Small intestine (tissue), 7 donors: ENCODE results near the gene HTR2C. TPM values are rescaled to one million over a fixed set of nuclear protein-coding genes. Genes with fewer than 3 reads are reported as not detected.
"Not testable (repeated sequence)": the region's sequence is repeated elsewhere in the genome, so short reads cannot be mapped to it uniquely, and the experiment has no call there.

ENCODE experiments used
- DNase-seq, 2 donors: peaks; one replicate each; pipeline versions ENCODE4 v3.0.0 to v3.0.0-alpha.2; 2013
- FAIRE-seq: peaks from 2 replicates; lab custom pipeline; 2012; peaks lifted over from hg19 to GRCh38; lab: Jason Lieb, UNC
- H3K27ac ChIP-seq, 3 donors: one replicate each; pipeline ENCODE4 v1.5.1; 2013; ENCODE audit warnings: low read length in 2 of 3, mild to moderate bottlenecking in 2 of 3, control low read depth in 1 of 3, inconsistent platforms in 1 of 3, low read depth in 1 of 3, moderate library complexity in 1 of 3
- H3K27me3 ChIP-seq, 3 donors: one replicate each; pipeline ENCODE4 v1.6.1; 2013; ENCODE audit warnings: low read length in 3 of 3, inconsistent platforms in 1 of 3; ENCODE audit not compliant: control insufficient read depth in 3 of 3, insufficient read depth in 3 of 3
- H3K36me3 ChIP-seq, 3 donors: one replicate each; pipeline ENCODE4 v1.6.1; 2013; ENCODE audit warnings: low read length in 3 of 3, inconsistent platforms in 1 of 3, low read depth in 1 of 3, mild to moderate bottlenecking in 1 of 3, moderate library complexity in 1 of 3; ENCODE audit not compliant: control insufficient read depth in 3 of 3, insufficient read depth in 2 of 3
- H3K4me1 ChIP-seq, 3 donors: one replicate each; pipeline ENCODE4 v1.6.1; 2013; ENCODE audit warnings: low read length in 2 of 3, inconsistent platforms in 1 of 3, low read depth in 1 of 3, mild to moderate bottlenecking in 1 of 3, moderate library complexity in 1 of 3; ENCODE audit not compliant: control insufficient read depth in 3 of 3, insufficient read depth in 2 of 3
- H3K4me3 ChIP-seq, 3 donors: one replicate each; pipeline ENCODE4 v1.5.1; 2013; ENCODE audit warnings: low read length in 3 of 3, control low read depth in 1 of 3, inconsistent platforms in 1 of 3, low read depth in 1 of 3, mild to moderate bottlenecking in 1 of 3, moderate library complexity in 1 of 3
- H3K9me3 ChIP-seq, 2 donors: one replicate each; pipeline ENCODE4 v1.6.1; 2013; ENCODE audit warnings: low read depth in 1 of 2, low read length in 1 of 2; ENCODE audit not compliant: control insufficient read depth in 2 of 2, insufficient read depth in 1 of 2
- WGBS, 3 donors: extraction: QIAGEN DNeasy Blood & Tissue Kit; methylation state at CpG; one replicate each; pipeline ENCODE4 v1.1.7; 2013; 5-methylcytosine and 5-hydroxymethylcytosine counted together
- polyA plus RNA-seq, 4 donors: library from polyadenylated mRNA; stranded (reverse) in 3 of 4; unstranded in 1 of 4; fragments of 200-250 nt in 3 of 4; fragments of 120-200 nt in 1 of 4; gene quantifications; one replicate each; pipeline versions ENCODE4 v1.2.1 to v1.2.3, GENCODE V29; 2013
- donor health status: healthy with polysubstance abuse.
- donor health status: control.
- donor health status: control.
- donor health status: Bipolar disorder and iron deficiency.
- donor health status: healthy.

Gene HTR2C
- polyA plus RNA-seq, 4 donors = not detected

DNA sequence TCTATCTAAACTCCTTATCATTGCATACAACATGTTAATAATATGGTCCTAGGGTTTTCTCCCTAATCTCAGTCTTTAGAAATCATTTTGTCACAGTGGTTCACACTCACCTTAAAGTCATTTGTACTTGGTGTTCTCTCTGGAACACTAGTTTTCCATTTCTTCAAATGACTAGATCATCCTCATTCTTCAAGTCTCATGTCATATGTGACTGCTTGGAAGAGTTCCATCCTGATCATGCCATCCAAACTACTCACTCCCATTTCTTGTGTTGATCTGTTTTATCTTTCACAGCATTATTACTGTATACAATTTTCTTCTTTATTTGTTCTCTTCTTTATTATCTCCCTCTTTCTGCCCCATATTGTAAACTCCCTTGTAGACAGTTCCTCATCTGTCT is 66.5 kb downstream of the HTR2C start:
- H3K9me3 ChIP-seq = no peaks in the 10 kb centered on the region
- H3K4me1 ChIP-seq = no peaks in the 10 kb centered on the region
- no peak overlapping the region for H3K27ac ChIP-seq
- no peaks in the 10 kb centered on the region for H3K36me3 ChIP-seq
- FAIRE-seq (no peak), DNase-seq (no peak)
- H3K27me3 ChIP-seq = no peaks in the 10 kb centered on the region
- H3K4me3 ChIP-seq = no peak overlapping the region

DNA sequence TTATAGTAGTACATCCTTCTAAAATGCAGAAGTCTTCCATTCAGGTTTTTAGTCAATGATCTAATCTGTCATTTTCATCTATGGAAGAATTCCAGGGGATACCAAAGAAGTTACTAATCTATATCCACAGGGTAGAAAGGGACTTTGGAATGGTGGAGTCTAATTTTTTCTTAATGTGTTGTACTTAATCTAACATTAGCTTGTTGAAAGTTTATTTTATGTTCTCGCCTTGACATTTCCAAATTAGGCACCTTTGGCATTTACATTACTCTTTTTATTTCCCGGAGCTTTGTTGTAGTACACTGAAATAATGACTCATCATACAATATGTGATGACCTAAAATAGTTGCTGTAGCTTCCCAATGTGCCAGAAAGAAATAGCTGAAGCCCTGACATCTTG is 91.5 kb downstream of the HTR2C start:
- WGBS, 3 donors = 71 to 72% (median 71%) methylated on average over 2 of the region's 2 CpGs
- no peak overlapping the region for H3K4me3 ChIP-seq
- FAIRE-seq (no peak), DNase-seq (no peak)
- H3K36me3 ChIP-seq = no peaks in the 10 kb centered on the region
- H3K9me3 ChIP-seq = no peaks in the 10 kb centered on the region
- no peaks in the 10 kb centered on the region for H3K4me1 ChIP-seq
- no peaks in the 10 kb centered on the region for H3K27me3 ChIP-seq
- no peak overlapping the region for H3K27ac ChIP-seq

DNA sequence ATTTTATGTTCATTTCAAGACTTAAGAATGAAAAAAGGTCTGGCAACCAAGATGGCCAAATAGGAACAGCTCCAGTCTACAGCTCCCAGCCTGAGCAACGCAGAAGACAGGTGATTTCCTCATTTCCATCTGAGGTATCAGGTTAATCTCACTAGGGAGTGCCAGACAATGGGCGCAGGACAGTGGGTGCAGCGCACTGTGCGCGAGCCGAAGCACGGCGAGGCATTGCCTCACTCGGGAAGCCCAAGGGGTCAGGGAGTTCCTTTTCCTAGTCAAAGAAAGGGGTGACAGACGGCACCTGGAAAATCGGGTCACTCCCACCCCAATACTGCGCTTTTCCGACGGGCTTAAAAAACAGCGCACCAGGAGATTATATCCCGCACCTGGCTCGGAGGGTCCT is 116.6 kb downstream of the HTR2C start:
- H3K9me3 ChIP-seq, FAIRE-seq, H3K36me3 ChIP-seq, H3K4me1 ChIP-seq, H3K27ac ChIP-seq, H3K4me3 ChIP-seq, DNase-seq, H3K27me3 ChIP-seq: not testable (repeated sequence)
- WGBS, 3 donors = 86 to 91% (median 89%) methylated on average over 11 to 16 of the region's 17 CpGs

DNA sequence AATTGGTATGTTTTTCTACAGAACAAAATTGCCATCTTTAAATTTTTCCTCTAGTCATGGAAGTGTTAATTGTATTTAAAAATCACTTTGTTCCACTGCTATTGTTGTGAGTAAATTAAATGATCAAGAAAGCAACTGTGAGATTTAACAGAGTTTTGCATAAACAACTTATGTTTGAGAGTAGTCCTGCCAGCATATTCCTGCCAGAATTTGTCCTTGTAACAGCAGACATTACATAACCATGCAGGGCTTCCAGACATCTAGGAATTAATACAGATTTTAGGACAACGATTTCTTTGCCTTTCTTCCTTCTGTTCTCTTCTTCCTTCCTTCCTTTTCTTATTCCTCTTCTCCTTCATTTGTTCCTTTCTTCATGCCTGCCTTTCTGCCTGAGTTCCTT is 125.5 kb downstream of the HTR2C start:
- Histone ChIP-seq H3K36me3 (no peaks in the 10 kb centered on the region), H3K4me3 (no peak overlapping the region), H3K9me3 (no peaks in the 10 kb centered on the region), H3K27me3 (no peaks in the 10 kb centered on the region), H3K27ac (no peak overlapping the region), H3K4me1 (no peaks in the 10 kb centered on the region)
- WGBS, 3 donors = 0 to 42% (median 4%) methylated on average over 1 of the region's 1 CpG
- no peak for FAIRE-seq
- DNase-seq = no peak

DNA sequence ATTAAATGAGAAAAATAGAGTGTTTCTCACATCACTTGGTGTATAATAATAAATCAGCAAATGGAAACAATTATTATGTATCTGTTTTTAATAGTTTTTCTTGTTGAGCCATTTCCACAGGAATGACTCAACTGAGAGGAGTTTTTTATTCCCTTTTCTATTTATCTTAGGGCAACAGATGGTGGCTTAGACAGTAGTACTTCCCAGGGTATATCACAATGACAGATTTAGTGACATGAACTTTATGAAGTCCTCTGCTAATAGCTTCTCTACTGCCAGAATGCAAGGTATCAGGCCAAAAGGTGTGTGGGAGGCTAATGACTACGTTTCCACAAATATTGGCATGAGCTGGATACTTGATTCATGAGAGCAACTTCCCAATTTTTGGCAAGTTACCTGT is 126.7 kb downstream of the HTR2C start:
- no peak for DNase-seq
- Histone ChIP-seq H3K27me3 (no peaks in the 10 kb centered on the region), H3K4me1 (no peaks in the 10 kb centered on the region), H3K4me3 (no peak overlapping the region), H3K9me3 (no peaks in the 10 kb centered on the region), H3K27ac (no peak overlapping the region), H3K36me3 (no peaks in the 10 kb centered on the region)
- 11 to 20% (median 19%) methylated on average over 1 of the region's 1 CpG for WGBS, 3 donors
- no peak for FAIRE-seq

DNA sequence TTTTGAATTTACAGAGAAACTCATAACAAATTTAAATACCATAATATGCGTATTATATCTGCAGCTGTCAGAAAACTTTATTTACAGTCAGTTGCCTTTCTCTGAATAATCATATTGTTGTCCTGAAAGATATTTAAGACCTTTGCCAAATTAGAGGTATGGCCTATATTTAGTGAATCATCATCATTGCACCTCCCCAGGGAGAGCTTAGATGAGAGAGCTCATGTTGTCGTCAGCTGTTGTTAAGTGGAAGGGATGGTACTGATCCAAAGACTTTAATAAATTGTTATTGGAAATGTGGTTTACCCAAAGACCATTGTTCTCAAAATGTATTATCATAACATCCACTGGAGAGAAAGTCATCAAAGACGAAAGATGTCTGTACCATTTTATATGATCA is 128.6 kb downstream of the HTR2C start:
- Histone ChIP-seq H3K27ac (no peak overlapping the region), H3K9me3 (no peaks in the 10 kb centered on the region), H3K4me1 (no peaks in the 10 kb centered on the region), H3K36me3 (no peaks in the 10 kb centered on the region), H3K27me3 (no peaks in the 10 kb centered on the region), H3K4me3 (no peak overlapping the region)
- WGBS, 3 donors = 72 to 87% (median 82%) methylated on average over 3 of the region's 3 CpGs
- FAIRE-seq = no peak
- DNase-seq = no peak

DNA sequence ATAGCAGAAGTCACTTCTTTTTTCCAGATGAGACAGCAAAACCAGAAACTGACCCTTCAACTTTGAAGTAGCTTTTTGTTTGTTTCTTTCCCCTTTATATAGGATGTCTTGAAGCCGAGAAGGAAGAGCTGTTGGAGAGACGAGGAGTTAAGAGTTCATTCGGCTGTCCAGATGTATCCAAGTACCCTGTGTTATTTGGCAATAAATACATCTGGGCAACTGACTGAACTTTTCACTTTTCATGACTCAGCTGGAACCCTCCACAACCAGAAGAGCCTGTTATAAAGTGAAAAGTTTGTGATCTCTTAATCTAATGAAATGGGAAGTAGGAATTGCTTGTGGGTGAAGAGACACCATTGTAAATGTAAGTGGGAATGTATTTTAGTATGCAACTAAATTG is 131.2 kb downstream of the HTR2C start:
- no peaks in the 10 kb centered on the region for H3K27me3 ChIP-seq
- H3K9me3 ChIP-seq = no peaks in the 10 kb centered on the region
- WGBS, 3 donors = 49 to 66% (median 64%) methylated on average over 3 of the region's 3 CpGs
- no peak for FAIRE-seq
- H3K4me3 ChIP-seq = no peak overlapping the region
- no peak for DNase-seq
- no peaks in the 10 kb centered on the region for H3K36me3 ChIP-seq
- no peak overlapping the region for H3K27ac ChIP-seq
- H3K4me1 ChIP-seq = no peaks in the 10 kb centered on the region

DNA sequence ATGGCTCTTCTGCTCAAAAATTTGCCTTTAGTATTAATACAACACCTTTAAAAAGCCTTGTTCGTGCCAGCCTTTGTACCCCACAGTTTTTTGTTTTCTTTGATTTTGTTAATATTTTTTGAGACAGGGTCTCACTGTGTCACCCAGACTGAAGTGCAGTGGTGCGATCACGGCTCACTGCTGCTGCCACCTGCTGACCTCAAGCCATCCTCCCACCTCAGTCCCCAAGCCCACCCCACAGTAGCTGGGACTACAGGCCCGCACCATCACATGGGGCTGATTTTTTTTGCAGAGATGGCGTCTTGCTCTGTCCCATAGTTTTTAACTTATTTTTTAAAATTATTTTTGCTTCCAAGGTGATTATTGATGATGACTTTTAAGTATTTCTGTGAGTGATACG is 134.0 kb downstream of the HTR2C start:
- Histone ChIP-seq H3K27me3 (no peaks in the 10 kb centered on the region), H3K36me3 (no peaks in the 10 kb centered on the region), H3K4me3 (no peak overlapping the region), H3K4me1 (no peaks in the 10 kb centered on the region), H3K9me3 (no peaks in the 10 kb centered on the region), H3K27ac (no peak overlapping the region)
- DNase-seq (no peak), FAIRE-seq (no peak)
- 37 to 42% (median 37%) methylated on average over 6 of the region's 6 CpGs for WGBS, 3 donors

DNA sequence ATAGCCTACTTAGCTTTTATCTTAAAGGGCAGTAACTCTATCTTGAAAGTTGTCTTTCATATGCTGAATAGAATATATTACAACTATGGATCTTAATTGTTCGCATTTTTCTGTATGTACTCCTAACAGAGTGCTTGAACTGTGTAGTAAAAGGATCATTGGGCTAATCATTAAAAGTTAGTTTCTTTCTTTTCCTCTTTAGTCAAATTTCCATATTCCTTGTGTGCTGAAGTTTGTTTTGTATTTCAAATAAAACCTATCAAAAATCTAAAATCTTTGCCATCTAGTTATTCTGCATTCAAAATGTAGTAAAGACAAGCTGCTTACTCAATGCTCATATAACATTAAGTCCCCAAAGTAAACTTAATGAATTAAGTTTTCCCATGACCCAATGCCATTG is 182.7 kb downstream of the HTR2C start:
- no peaks in the 10 kb centered on the region for H3K4me1 ChIP-seq
- H3K9me3 ChIP-seq = no peaks in the 10 kb centered on the region
- no peaks in the 10 kb centered on the region for H3K27me3 ChIP-seq
- FAIRE-seq (no peak), DNase-seq (no peak)
- H3K27ac ChIP-seq = no peak overlapping the region
- H3K36me3 ChIP-seq = no peaks in the 10 kb centered on the region
- H3K4me3 ChIP-seq = no peak overlapping the region
- WGBS, 3 donors = 68% methylated on average over 1 of the region's 1 CpG
